ENCODE data around the gene MVD. TPM values are rescaled to one million over a fixed set of nuclear protein-coding genes. Genes with fewer than 3 reads are reported as not detected.
"Not testable (repeated sequence)": the region's sequence is repeated elsewhere in the genome, so short reads cannot be mapped to it uniquely, and the experiment has no call there.

The MVD gene
- total and polyA plus RNA-seq, 4 donors, result 21.7 to 99.2 (median 74.7) TPM

DNA sequence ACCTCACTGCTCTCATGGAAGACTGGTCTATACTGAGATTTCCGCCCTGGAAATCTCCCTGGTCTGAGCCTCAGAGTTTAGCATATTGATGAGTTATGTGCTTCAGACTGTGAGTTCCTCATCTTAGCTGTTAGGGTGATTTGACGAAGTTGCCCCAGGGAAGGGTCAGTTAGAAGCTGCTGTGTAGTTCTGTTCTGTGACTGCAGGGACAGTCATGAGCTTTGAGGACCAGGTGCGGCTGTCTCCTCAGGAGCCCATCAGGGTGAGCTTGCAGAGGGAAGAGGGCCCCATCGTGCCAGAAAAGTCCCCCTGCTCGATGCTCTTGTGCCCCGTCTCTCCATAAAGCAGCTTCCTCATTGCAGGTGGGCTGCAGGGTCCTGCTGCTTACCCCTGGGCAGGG lies 52.8 kb downstream of the MVD start:
- TF ChIP-seq, protein P1, sequence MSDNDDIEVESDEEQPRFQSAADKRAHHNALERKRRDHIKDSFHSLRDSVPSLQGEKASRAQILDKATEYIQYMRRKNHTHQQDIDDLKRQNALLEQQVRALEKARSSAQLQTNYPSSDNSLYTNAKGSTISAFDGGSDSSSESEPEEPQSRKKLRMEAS (IDR thresholded peaks at IDR 0.05), result no peak
- peaks cover 0 to 4% (median 3%) of the 10 kb centered on the region in 4 donors for H3K4me1 ChIP-seq (ENCODE audit: control insufficient read depth in 4 of 4, insufficient read depth in 4 of 4, low read length in 3 of 4)
- H3K4me3 ChIP-seq (ENCODE audit: low read depth in 1 of 3, low read length in 3 of 3), result no peak overlapping the region
- no peaks in the 10 kb centered on the region for H3K9me3 ChIP-seq (ENCODE audit: control insufficient read depth in 4 of 4, low read length in 3 of 4)
- no peak overlapping the region for H3K9ac ChIP-seq (ENCODE audit: low read depth in 1 of 2, low read length in 2 of 2)
- H3K27ac ChIP-seq (ENCODE audit: low read depth in 1 of 2, low read length in 2 of 2), result no peak overlapping the region
- DNase-seq (ENCODE audit: low spot score), result no peak
- H3K36me3 ChIP-seq (ENCODE audit: control insufficient read depth in 4 of 4, insufficient read depth in 3 of 4, low read depth in 1 of 4, low read length in 3 of 4), result peaks cover 4 to 55% (median 19%) of the 10 kb centered on the region in 4 donors
- WGBS, result 93% methylated on average over 6 of the region's 6 CpGs
- H3K27me3 ChIP-seq (ENCODE audit: control insufficient read depth in 4 of 4, insufficient read depth in 4 of 4, low read length in 3 of 4), result no peaks in the 10 kb centered on the region

DNA sequence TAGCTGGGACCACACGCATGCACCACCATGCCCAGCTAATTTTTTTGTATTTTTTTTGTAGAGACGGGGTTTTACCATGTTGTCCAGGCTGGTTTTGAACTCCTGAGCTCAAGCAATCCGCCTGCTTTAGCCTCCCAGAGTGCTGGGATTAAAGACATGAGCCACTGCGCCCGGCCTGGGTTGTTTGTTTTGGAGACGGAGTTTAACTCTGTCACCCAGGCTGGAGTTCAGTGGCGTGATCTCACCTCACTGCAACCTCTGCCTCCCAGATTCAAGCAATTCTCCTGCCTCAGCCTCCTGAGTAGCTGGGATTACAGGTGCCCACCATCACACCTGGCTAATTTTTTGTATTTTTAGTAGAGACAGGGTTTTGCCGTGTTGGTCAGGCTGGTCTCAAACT lies 53.5 kb downstream of the MVD start:
- H3K4me1 ChIP-seq (ENCODE audit: control insufficient read depth in 4 of 4, insufficient read depth in 4 of 4, low read length in 3 of 4); H3K9me3 ChIP-seq (ENCODE audit: control insufficient read depth in 4 of 4, low read length in 3 of 4); H3K4me3 ChIP-seq (ENCODE audit: low read depth in 1 of 3, low read length in 3 of 3); H3K27me3 ChIP-seq (ENCODE audit: control insufficient read depth in 4 of 4, insufficient read depth in 4 of 4, low read length in 3 of 4); H3K9ac ChIP-seq (ENCODE audit: low read depth in 1 of 2, low read length in 2 of 2); H3K27ac ChIP-seq (ENCODE audit: low read depth in 1 of 2, low read length in 2 of 2); DNase-seq (ENCODE audit: low spot score): not testable (repeated sequence)
- peaks cover 4 to 56% (median 19%) of the 10 kb centered on the region in 4 donors for H3K36me3 ChIP-seq (ENCODE audit: control insufficient read depth in 4 of 4, insufficient read depth in 3 of 4, low read depth in 1 of 4, low read length in 3 of 4)
- 89% methylated on average over 8 of the region's 8 CpGs for WGBS

DNA sequence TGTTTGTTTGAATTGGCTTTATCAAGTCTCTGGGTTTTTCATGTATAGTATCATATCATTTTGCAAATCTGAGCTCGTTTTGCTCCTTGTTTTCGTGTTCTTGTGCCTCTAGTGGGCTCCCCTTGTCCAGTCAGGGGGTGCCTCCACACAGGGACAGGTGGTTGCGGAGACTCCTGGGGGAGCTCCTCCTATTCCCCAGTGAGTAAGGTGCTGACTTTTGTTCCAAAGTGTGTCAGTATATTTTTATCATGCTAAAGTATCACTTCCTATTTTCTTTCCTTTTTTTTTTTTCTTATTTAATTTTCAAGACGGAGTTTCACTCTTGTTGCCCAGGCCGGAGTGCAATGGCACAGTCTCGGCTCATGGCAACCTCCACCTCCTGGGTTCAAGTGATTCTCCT lies 54.8 kb downstream of the MVD start:
- 88% methylated on average over 6 of the region's 6 CpGs for WGBS
- Histone ChIP-seq H3K27me3 (ENCODE audit: control insufficient read depth in 4 of 4, insufficient read depth in 4 of 4, low read length in 3 of 4) (no peaks in the 10 kb centered on the region), H3K36me3 (ENCODE audit: control insufficient read depth in 4 of 4, insufficient read depth in 3 of 4, low read depth in 1 of 4, low read length in 3 of 4) (peaks cover 4 to 53% (median 19%) of the 10 kb centered on the region in 4 donors), H3K4me1 (ENCODE audit: control insufficient read depth in 4 of 4, insufficient read depth in 4 of 4, low read length in 3 of 4) (peaks cover 0 to 5% (median 3%) of the 10 kb centered on the region in 4 donors), H3K4me3 (ENCODE audit: low read depth in 1 of 3, low read length in 3 of 3) (no peak overlapping the region), H3K27ac (ENCODE audit: low read depth in 1 of 2, low read length in 2 of 2) (no peak overlapping the region), H3K9ac (ENCODE audit: low read depth in 1 of 2, low read length in 2 of 2) (no peak overlapping the region), H3K9me3 (ENCODE audit: control insufficient read depth in 4 of 4, low read length in 3 of 4) (no peaks in the 10 kb centered on the region)
- DNase-seq (ENCODE audit: low spot score), result no peak
- TF ChIP-seq, protein P1 (IDR thresholded peaks at IDR 0.05), result no peak
- TF ChIP-seq, protein P2, sequence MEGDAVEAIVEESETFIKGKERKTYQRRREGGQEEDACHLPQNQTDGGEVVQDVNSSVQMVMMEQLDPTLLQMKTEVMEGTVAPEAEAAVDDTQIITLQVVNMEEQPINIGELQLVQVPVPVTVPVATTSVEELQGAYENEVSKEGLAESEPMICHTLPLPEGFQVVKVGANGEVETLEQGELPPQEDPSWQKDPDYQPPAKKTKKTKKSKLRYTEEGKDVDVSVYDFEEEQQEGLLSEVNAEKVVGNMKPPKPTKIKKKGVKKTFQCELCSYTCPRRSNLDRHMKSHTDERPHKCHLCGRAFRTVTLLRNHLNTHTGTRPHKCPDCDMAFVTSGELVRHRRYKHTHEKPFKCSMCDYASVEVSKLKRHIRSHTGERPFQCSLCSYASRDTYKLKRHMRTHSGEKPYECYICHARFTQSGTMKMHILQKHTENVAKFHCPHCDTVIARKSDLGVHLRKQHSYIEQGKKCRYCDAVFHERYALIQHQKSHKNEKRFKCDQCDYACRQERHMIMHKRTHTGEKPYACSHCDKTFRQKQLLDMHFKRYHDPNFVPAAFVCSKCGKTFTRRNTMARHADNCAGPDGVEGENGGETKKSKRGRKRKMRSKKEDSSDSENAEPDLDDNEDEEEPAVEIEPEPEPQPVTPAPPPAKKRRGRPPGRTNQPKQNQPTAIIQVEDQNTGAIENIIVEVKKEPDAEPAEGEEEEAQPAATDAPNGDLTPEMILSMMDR (IDR thresholded peaks at IDR 0.05; ENCODE audit: low read depth, low read length, missing input control), result no peak
- TF ChIP-seq JUND (IDR thresholded peaks at IDR 0.05), result no peak
- no peak for TF ChIP-seq FOXA2 (IDR thresholded peaks at IDR 0.05)
- TF ChIP-seq, protein P3, sequence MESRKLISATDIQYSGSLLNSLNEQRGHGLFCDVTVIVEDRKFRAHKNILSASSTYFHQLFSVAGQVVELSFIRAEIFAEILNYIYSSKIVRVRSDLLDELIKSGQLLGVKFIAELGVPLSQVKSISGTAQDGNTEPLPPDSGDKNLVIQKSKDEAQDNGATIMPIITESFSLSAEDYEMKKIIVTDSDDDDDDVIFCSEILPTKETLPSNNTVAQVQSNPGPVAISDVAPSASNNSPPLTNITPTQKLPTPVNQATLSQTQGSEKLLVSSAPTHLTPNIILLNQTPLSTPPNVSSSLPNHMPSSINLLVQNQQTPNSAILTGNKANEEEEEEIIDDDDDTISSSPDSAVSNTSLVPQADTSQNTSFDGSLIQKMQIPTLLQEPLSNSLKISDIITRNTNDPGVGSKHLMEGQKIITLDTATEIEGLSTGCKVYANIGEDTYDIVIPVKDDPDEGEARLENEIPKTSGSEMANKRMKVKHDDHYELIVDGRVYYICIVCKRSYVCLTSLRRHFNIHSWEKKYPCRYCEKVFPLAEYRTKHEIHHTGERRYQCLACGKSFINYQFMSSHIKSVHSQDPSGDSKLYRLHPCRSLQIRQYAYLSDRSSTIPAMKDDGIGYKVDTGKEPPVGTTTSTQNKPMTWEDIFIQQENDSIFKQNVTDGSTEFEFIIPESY (IDR thresholded peaks at IDR 0.05), result no peak
- no peak for TF ChIP-seq SP1 (IDR thresholded peaks at IDR 0.05)
- TF ChIP-seq, protein P4, sequence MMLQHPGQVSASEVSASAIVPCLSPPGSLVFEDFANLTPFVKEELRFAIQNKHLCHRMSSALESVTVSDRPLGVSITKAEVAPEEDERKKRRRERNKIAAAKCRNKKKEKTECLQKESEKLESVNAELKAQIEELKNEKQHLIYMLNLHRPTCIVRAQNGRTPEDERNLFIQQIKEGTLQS (IDR thresholded peaks at IDR 0.05), result no peak
- TF ChIP-seq HNF4A (conservative IDR thresholded peaks at IDR 0.05), result no peak
- TF ChIP-seq NR2F2 (IDR thresholded peaks at IDR 0.05), result no peak
- no peak for TF ChIP-seq YY1 (IDR thresholded peaks at IDR 0.05)
- TF ChIP-seq FOXA1 (IDR thresholded peaks at IDR 0.05), result no peak
- TF ChIP-seq TAF1 (conservative IDR thresholded peaks at IDR 0.05), result no peak
- no peak for TF ChIP-seq RXRA (IDR thresholded peaks at IDR 0.05)
- TF ChIP-seq RAD21 (IDR thresholded peaks at IDR 0.05), result no peak
- no peak for TF ChIP-seq HNF4G (IDR thresholded peaks at IDR 0.05)
- no peak for TF ChIP-seq GABPA (IDR thresholded peaks at IDR 0.05 in 1 of 2, conservative IDR thresholded peaks at IDR 0.05 in 1 of 2)
- no peak for TF ChIP-seq EGR1 (IDR thresholded peaks at IDR 0.05; ENCODE audit: low read depth in 2 of 2)

All from liver (tissue), 9 donors.